Activated CD8-positive, alpha-beta memory T cell treated with anti-CD3 and anti-CD28 coated beads, Interleukin-2, amount 50 U/mL, for 1 hour (primary cell): ENCODE measurements around the gene ARAP2.

Experiments
- DNase-seq: peaks from one replicate; pipeline ENCODE4 v3.0.0-alpha.2; 2020; ENCODE audit errors: extremely low read depth

Gene ARAP2

GRCh38 chr4:36220776-36221175 lies 23.5 kb downstream of the ARAP2 start:
- no peak for DNase-seq

GRCh38 chr4:36218121-36218520 lies 26.2 kb downstream of the ARAP2 start:
- no peak for DNase-seq

DNA sequence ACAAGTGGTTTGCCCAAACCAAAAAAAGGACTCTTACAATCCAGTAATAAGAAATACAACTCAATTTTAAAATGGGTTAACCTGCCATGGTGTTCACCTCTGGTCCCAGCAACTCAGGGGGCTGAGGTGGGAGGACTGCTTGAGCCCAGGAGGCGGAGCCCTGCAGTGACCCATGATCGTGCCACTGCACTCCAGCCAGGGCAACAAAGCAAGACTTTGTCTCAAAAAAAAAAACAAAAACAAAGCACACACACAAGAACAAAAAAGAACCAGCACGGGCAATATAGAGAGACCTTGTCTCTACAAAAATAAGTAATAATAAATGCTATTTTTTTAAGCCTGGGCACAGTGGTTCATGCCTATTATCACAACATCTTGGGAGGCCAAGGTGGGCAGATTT lies 28.7 kb downstream of the ARAP2 start:
- no peak for DNase-seq

GRCh38 chr4:36214735-36215485 lies 29.4 kb downstream of the ARAP2 start:
- DNase-seq: no peak

- DNase-seq: no peak
These were observed 30.3 kb downstream of the ARAP2 start for GRCh38 chr4:36213977-36214376.

DNA sequence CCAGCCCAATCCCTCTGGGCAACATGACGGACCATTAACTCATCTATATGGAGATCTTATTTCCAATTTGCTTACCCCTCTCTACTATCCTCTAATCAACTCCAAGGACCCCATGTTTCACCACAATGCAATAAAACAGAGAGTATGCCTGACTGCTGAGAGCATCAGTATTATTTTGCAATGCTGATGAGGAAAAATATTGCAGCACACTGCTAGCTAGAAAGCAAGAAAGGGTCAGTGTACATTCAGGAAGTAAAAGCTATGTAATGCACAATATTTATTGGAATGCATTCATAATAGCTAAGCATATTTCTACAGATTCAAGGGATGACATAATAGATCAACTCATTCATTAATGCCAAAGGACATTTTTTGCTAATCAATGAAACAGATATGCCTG lies 33.2 kb downstream of the ARAP2 start:
- no peak for DNase-seq

DNA sequence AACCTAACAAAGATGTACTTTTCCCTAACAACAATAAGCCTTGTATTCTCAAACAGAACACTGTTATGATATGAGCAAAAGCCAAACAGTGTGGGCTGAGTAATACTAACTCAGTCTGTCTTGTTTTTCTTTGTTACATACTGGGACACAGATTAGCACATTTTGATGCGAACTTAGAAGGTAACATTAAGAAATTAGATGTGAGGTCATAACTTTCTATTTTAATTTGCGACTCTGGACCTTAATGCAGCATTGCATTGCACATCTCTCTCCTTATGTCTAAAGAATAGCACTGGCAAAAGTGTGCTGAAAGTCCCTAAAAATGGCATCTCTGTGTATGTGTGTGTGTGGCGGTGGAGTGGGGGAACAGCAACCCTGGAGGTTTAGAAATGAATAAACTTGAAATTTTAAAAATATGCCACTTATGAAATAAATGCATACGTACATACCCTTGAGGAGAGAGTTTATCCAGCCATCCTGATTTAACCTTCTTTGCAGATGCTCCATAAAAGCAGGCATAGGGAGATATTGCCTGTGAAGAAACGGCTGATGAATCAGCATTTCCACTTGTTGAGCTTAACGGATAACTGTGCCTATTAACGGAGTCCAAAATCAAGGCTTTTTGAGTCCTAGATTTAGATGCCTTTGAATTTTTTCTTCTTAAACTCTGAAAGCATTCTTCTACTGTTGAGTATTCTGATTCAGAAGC lies 34.2 kb downstream of the ARAP2 start:
- DNase-seq: no peak

- DNase-seq: peak; percentile 24
These were observed 35.3 kb downstream of the ARAP2 start for GRCh38 chr4:36208893-36209473.

GRCh38 chr4:36207831-36208520 lies 36.3 kb downstream of the ARAP2 start:
- no peak for DNase-seq

DNA sequence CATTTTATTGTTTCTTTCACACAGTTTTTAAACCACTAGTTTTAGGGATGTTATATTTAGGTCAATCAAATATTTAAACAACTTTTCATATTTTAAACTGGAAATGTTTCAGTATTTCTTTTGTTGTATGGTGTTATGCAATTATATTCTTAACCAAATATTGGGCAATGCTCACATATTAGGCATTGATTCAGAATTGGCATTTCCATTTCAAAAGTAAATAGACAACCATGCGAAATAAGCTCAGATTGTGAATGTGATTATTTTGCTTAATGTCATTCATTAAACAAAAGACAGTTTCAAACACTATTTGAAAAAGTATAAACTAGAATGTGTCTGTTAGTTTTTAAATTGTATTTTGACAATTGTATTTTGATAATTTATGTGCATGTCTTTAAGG lies 36.9 kb downstream of the ARAP2 start:
- DNase-seq: no peak

GRCh38 chr4:36206603-36207311 lies 37.6 kb downstream of the ARAP2 start:
- no peak for DNase-seq

- DNase-seq: no peak
These were observed 38.3 kb downstream of the ARAP2 start for GRCh38 chr4:36206012-36206411.

DNA sequence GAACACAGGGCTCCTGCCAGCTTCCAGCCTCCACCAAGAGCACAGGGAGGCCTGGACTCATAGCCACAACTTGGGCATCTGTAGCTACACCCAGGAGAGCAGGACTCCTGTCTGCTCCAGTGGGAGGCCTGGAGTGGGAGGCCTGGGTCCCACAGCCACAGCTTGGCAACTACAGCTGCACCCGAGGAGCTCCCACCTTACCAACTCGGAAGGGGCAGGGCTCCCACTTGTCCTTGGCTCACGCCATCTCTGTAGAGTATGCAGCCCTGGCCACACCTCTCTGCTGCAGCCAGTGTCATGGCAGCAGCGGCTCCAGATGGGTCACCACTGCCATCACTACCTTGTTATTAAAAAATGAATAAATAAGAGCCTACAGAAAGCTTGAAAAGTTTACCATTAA lies 45.5 kb downstream of the ARAP2 start:
- DNase-seq: no peak

GRCh38 chr4:36198068-36198808 lies 46.1 kb downstream of the ARAP2 start:
- DNase-seq: no peak

DNA sequence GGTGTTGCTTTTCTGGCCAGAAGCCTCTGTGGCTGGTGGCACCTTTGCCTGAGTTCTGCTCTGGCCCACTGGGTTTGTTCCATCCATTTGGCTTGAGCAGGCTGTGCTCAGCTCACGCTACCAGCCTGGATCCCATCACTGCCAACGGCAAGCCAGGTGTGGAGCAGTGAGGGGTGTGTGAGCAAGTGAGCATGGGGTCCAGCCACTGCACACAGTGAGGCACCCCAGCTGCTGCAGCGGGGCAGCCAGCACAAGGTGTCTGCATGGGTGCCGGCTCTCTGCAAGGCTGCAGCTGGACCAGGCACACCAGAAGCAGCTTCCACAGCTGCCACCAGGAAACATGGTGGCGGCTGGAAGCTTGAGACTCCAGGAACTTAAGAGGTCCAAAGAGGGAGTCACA lies 46.8 kb downstream of the ARAP2 start:
- DNase-seq: no peak

DNA sequence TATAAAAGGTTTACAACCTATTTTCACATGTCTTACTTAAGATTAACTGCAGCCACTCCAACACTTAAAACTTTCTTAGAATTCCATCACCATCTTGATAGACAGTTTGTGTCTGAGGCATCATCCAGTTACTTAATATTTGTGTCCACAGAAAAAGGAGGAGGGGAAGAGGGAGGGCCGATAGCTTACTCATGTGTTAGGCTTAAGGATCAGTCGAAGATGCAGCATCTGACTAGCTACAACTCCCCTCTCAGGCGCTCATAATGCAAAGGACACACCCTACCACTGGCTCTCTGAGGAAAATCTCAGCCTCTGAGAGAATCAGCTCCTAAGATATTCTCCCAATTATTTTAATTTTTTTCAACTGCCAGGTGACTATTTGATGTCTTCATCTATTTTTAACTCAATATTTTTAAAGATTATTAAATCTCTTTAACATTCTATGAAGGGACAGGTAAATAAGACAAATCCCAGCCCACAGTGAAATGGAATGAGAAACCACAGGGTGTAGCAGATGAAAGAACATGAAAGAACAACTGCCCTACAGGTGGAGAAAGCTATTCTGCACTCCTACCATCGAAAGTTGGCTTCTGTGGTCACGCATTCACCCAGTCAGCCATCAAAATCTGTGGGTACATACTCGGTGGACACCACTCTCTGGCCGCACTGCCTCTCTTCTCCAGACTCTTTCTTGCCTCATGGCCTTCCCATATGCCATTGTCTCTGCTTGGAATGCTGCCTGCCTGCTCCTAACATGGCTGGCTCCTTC lies 48.0 kb downstream of the ARAP2 start:
- DNase-seq: no peak

- no peak for DNase-seq
These were observed 51.4 kb downstream of the ARAP2 start for GRCh38 chr4:36192922-36193321.

- DNase-seq: no peak
These were observed 54.6 kb downstream of the ARAP2 start for GRCh38 chr4:36189511-36190226.

- no peak for DNase-seq
These were observed 56.5 kb downstream of the ARAP2 start for GRCh38 chr4:36187723-36188333.
